HEK293T (cell line): ENCODE data around the gene NAP1L4.

ENCODE experiments used
- CTBP1 ChIP-seq: fragments of 450-650 bp; IDR thresholded peaks from 2 replicates; pipeline ENCODE4 v1.6.1; 2016; ENCODE audit warnings: borderline replicate concordance
- SP1 ChIP-seq: fragments of 450-650 bp; IDR thresholded peaks from 2 replicates; pipeline ENCODE4 v1.6.1; 2017
- TARDBP ChIP-seq: fragments of 450-650 bp; IDR thresholded peaks from 2 replicates; pipeline ENCODE4 v1.6.1; 2016

DNA sequence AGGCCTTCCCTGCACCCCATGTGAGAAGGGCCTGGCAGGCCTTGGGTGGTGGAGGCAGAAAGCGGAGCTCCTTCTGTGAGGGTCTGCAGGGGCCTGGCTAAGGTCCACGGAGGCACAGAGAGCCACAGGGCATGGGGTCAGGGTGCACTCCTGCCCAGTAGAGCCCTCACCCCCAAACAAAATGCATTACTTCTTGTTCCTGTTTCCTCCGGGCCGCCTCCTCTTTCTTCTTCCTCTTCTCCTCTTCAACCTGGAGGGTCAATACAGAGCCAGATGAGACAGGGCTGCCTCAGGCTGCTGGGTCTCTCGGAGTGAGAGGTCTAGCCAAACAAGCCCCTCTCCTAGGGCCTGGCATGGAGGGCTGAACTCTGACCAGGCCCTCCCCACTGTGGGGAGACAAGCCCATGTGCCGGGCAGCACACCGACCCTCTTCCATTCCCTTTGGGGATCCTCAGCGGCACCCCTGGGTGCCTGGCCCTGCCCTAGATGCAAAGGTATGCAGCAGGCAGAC lies 10.3 kb upstream of the NAP1L4 start:
- TF ChIP-seq SP1: no peak
- no peak for TF ChIP-seq TARDBP
- no peak for TF ChIP-seq CTBP1
